Activated naive CD4-positive, alpha-beta T cell treated with anti-CD3 and anti-CD28 coated beads for 36 hours (primary cell): ENCODE measurements around the gene MAPK4. TPM values are rescaled to one million over a fixed set of nuclear protein-coding genes. Genes with fewer than 3 reads are reported as not detected.

Source experiments
- CTCF ChIA-PET: fragments of 350-600 bp; sonication (Branson Sonifier 250); formaldehyde crosslinking; loops from one replicate; lab custom pipeline; 2021; ENCODE audit warnings: antibody characterized with exemption; lab: Charles Lee
- DNase-seq: peaks from one replicate; pipeline ENCODE4 v3.0.0-alpha.2; 2020
- H3K27ac Mint-ChIP-seq: one replicate; pipeline ENCODE4 v1.8.0; 2021; ENCODE audit warnings: mild to moderate bottlenecking, mixed read lengths
- H3K27me3 Mint-ChIP-seq: one replicate; pipeline ENCODE4 v1.8.0; 2021; ENCODE audit warnings: low read depth, mixed read lengths
- H3K36me3 Mint-ChIP-seq: one replicate; pipeline ENCODE4 v1.8.0; 2021; ENCODE audit warnings: low read depth, mixed read lengths
- H3K4me1 Mint-ChIP-seq: one replicate; pipeline ENCODE4 v1.8.0; 2021; ENCODE audit warnings: low read depth, mixed read lengths
- H3K4me3 Mint-ChIP-seq: one replicate; pipeline ENCODE4 v1.8.0; 2021; ENCODE audit warnings: mild to moderate bottlenecking, moderate library complexity, mixed read lengths
- H3K9me3 Mint-ChIP-seq: one replicate; pipeline ENCODE4 v1.8.0; 2021; ENCODE audit warnings: mixed read lengths
- intact Hi-C: fragments of 100-400 bp; cut with micrococcal nuclease; formaldehyde crosslinking; loops from one replicate; pipeline ENCODE4 v1.15.1; 2023
- total RNA-seq, 2 experiments: library from RNA; stranded (reverse); gene quantifications; one replicate each; pipeline ENCODE4 v1.2.3, GENCODE V29; 2021

Gene MAPK4
- total RNA-seq, 2 experiments from 2014 or later: not detected

DNA sequence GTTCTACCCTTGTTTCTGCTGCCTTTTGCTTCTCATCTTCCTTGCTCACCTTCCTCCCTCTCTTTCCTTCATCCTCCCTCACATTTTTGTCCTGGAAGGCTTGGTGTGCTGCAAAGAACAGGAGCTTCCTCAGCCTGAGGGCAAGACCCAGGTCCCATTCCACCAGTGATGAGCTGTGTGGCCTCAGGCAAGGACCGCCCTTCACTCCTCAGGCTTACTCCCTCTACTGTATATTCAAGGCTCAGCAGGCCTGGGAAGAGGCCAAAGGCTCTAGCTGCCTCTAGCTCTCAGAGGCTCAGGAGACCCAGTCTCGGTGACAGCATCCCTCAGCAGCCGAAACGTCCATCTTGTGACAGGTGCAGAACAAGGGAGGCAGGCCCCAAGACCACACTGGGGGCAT is 162.4 kb downstream of the MAPK4 start:
- no peak overlapping the region for H3K27ac Mint-ChIP-seq
- no peak for DNase-seq
- no peak overlapping the region for H3K4me3 Mint-ChIP-seq
- intact Hi-C loops: no loop called here
- peaks cover 2% of the 10 kb centered on the region for H3K27me3 Mint-ChIP-seq
- no peaks in the 10 kb centered on the region for H3K4me1 Mint-ChIP-seq
- H3K36me3 Mint-ChIP-seq: no peaks in the 10 kb centered on the region
- CTCF ChIA-PET: interaction anchor here (0.7 kb wide), 1 partner anchor 60 kb away, joined by 3 read pairs; no protein-coding TSS in a partner anchor
- no peaks in the 10 kb centered on the region for H3K9me3 Mint-ChIP-seq

DNA sequence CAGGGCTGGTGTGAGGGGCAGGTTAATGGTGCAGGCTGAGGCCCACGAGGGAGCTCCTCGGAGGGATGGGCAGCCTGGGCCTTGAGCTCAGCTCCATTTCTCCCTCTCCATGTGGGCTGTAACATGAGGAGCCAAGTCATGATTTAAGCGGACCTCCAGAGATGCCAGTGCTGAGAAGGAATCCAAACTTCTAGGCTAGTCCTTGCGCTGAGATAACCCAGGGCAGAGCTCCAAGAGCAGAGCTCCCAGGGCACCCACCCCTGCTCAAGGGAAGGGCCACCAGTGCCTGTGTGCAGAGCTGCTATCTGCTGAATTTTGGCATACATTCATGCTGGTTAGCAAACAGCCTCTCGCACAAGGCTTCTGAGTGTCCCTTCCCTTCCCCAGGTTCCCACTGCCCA is 164.9 kb downstream of the MAPK4 start:
- H3K27me3 Mint-ChIP-seq: peaks cover 2% of the 10 kb centered on the region
- DNase-seq: no peak
- H3K36me3 Mint-ChIP-seq: no peaks in the 10 kb centered on the region
- no peak overlapping the region for H3K4me3 Mint-ChIP-seq
- CTCF ChIA-PET: no interaction called here
- intact Hi-C loops: no loop called here
- H3K27ac Mint-ChIP-seq: no peak overlapping the region
- no peaks in the 10 kb centered on the region for H3K4me1 Mint-ChIP-seq
- no peaks in the 10 kb centered on the region for H3K9me3 Mint-ChIP-seq

DNA sequence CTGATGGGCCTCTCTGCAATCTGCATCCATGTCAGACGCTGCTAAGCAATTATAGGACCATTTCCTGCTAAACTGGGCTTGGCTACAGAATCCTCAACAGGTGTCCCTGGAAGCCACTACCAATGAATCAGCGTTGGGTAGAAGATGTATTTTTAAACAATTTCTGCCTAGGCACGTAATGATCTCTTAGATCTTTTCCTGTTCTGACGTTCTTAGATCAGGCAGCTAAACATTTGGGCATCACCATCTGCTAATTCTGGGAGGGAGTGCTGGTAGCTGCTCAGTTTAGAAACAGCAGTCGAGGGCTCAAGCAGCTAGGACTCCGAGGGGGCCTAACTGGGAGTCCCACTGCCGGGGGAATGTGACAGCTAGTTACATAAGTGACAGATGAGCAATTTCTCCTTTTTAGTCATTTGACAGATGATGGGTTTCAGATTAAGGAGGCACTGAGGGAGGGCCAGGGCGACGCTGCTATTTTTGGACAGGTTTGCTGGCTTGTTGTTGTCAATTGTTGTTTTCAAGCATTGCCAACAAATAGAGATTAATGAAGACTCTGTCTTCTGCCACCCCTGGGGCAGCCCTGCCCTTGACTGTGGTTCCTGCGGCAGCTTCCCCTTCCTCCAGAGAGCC is 167.2 kb downstream of the MAPK4 start:
- CTCF ChIA-PET: interaction anchor here (0.6 kb wide), 1 partner anchor 145 kb away, joined by 4 read pairs; no protein-coding TSS in a partner anchor
- intact Hi-C loops: no loop called here
- peaks cover 2% of the 10 kb centered on the region for H3K27me3 Mint-ChIP-seq
- DNase-seq: no peak
- H3K4me3 Mint-ChIP-seq: no peak overlapping the region
- no peaks in the 10 kb centered on the region for H3K9me3 Mint-ChIP-seq
- no peaks in the 10 kb centered on the region for H3K36me3 Mint-ChIP-seq
- no peak overlapping the region for H3K27ac Mint-ChIP-seq
- H3K4me1 Mint-ChIP-seq: no peaks in the 10 kb centered on the region

DNA sequence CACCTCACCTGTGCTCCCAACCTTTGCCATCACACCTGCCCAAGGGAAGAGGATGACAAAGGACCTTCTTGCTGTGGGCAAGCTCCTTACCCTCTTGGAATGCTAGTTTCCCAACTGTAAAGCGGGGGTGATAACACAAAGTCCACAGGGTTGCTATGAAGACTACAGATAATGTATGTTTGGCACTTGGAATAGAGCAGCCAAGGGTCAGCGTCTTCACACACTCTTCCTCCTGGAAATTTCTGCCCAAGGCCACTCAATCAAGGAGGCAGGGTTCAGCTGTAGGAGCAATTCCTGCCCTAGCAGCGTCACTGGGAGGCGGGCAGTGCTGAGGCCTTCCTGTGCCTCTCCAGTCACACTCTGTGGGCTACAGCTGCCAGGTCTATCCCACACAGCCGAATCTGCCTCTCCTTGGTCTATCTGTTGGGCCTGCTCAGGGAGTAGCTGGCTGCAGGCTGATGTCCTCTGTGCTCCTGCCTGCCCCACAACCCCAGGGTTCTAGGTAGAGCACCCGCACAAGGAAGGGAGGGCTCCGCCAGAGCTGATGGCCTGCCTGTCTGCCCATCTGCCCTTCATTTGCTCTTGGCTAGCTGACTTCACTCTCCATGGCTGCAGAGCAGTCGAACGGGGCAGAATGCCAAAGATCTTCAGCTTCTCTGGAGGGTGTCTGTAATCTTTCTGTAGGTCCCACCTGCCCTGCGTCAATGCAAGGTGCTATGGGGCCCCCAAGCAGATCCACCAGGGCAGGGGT is 168.0 kb downstream of the MAPK4 start:
- Mint-ChIP-seq H3K4me3 (no peak overlapping the region), H3K27me3 (peaks cover 2% of the 10 kb centered on the region), H3K36me3 (no peaks in the 10 kb centered on the region), H3K9me3 (no peaks in the 10 kb centered on the region), H3K27ac (no peak overlapping the region), H3K4me1 (no peaks in the 10 kb centered on the region)
- CTCF ChIA-PET: no interaction called here
- intact Hi-C loops: no loop called here
- no peak for DNase-seq

DNA sequence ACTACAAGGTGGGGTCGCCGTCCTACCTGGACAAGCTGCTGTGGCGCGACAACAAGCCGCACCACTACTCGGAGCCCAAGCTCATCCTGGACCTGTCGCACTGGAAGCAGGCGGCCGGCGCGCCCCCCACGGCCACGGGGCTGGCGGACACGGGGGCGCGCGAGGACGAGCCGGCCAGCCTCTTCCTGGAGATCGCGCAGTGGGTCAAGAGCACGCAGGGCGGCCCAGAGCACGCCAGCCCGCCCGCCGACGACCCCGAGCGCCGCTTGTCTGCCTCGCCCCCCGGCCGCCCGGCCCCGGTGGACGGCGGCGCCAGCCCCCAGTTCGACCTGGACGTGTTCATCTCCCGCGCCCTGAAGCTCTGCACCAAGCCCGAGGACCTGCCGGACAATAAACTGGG is 169.5 kb downstream of the MAPK4 start:
- Mint-ChIP-seq H3K4me1 (no peaks in the 10 kb centered on the region), H3K27ac (no peak overlapping the region), H3K4me3 (no peak overlapping the region), H3K27me3 (peaks cover 2% of the 10 kb centered on the region), H3K36me3 (no peaks in the 10 kb centered on the region), H3K9me3 (no peaks in the 10 kb centered on the region)
- intact Hi-C loops: no loop called here
- no peak for DNase-seq
- CTCF ChIA-PET: no interaction called here

DNA sequence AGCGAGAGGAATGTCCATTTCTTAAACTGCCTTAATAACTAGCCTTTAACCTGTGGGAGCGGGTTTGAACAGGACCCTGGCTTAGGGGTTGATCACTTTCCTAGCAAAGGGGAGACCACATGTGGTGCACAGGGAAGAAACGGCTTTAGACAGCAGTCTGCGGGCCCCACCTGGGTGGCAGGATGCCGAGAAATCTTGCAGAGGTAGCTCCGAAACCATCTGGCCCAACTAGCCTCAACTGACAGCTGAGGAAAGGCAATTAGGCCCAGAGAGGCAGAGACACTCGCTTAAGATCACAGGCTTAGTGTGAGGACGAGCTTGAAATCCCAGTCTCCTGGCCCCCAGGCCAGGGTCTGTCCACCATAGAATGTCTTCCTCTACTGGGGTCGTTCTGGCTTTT is 170.1 kb downstream of the MAPK4 start:
- intact Hi-C loops: no loop called here

DNA sequence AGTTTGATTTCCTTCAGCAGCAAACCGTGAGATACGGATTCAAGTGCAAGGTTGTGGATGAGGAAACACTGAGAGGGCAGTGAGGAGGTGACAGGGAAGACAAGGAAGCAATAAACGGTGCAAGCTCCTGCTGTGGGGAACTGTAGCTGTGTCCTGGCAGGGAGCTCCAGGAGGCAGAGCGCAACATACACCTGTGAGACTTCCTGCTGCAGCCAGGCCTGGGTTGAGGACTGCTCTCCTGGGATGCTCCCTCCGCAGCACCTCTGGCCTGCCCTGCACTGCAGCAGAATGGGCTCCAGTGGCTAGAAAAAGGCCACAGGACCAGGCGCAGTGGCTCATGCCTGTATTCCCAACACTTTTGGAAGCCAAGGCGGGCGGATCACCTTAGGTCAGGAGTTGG is 174.5 kb downstream of the MAPK4 start:
- no peak overlapping the region for H3K4me3 Mint-ChIP-seq
- intact Hi-C loops: no loop called here
- H3K27ac Mint-ChIP-seq: no peak overlapping the region
- CTCF ChIA-PET: no interaction called here
- H3K9me3 Mint-ChIP-seq: no peaks in the 10 kb centered on the region
- H3K36me3 Mint-ChIP-seq: no peaks in the 10 kb centered on the region
- no peak for DNase-seq
- H3K4me1 Mint-ChIP-seq: no peaks in the 10 kb centered on the region
- no peaks in the 10 kb centered on the region for H3K27me3 Mint-ChIP-seq

More for the DNA sequence above, 170.1 kb downstream of the MAPK4 start:
- H3K27me3 Mint-ChIP-seq: peaks cover 2% of the 10 kb centered on the region
- no peaks in the 10 kb centered on the region for H3K36me3 Mint-ChIP-seq
- no peak for DNase-seq
- no peaks in the 10 kb centered on the region for H3K9me3 Mint-ChIP-seq
- no peaks in the 10 kb centered on the region for H3K4me1 Mint-ChIP-seq
- no peak overlapping the region for H3K4me3 Mint-ChIP-seq
- H3K27ac Mint-ChIP-seq: no peak overlapping the region
- CTCF ChIA-PET: no interaction called here

DNA sequence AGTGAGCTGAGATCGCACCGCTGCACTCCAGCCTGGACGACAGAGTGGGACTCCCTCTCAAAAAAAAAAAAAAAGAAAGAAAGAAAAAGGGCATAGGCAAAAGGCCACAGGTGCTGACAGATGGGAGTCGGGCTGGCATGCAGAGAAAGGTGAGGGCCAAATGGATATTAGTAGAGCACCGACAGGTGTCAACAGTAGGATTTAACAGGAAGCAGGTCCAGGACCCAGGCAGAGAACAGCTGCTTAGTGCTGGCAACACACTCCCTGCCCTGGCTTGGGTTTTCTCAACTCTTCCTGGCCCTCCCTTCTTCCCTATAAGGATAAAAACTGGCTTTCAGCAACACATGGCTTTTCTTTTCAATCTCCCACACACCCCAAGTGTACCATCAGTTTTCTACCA is 175.0 kb downstream of the MAPK4 start:
- Mint-ChIP-seq H3K27me3 (no peaks in the 10 kb centered on the region), H3K27ac (no peak overlapping the region), H3K36me3 (no peaks in the 10 kb centered on the region), H3K9me3 (no peaks in the 10 kb centered on the region), H3K4me1 (no peaks in the 10 kb centered on the region), H3K4me3 (no peak overlapping the region)
- CTCF ChIA-PET: no interaction called here
- no peak for DNase-seq
- intact Hi-C loops: no loop called here

DNA sequence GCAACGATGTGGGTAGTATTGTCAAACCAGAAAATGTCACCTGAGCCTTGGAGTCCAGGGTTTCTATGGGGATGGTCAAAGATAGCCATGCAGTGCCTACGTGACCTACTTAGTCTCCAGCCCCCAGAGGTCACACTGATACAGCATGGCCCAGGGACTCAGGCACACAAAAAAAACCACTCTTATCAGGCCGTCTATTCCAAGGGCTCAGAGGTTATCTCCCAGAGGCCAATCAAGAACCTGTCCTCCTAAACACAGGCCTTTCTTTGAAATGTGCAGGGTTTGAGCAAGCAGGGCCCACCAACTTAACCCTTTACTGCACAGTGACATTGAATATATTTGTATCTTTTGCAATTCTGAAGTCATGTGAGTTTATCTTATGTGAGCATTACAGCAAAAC is 177.2 kb downstream of the MAPK4 start:
- CTCF ChIA-PET: no interaction called here
- Mint-ChIP-seq H3K36me3 (no peaks in the 10 kb centered on the region), H3K27me3 (no peaks in the 10 kb centered on the region), H3K4me1 (no peaks in the 10 kb centered on the region), H3K27ac (no peak overlapping the region), H3K4me3 (no peak overlapping the region), H3K9me3 (no peaks in the 10 kb centered on the region)
- intact Hi-C loops: no loop called here
- DNase-seq: no peak

DNA sequence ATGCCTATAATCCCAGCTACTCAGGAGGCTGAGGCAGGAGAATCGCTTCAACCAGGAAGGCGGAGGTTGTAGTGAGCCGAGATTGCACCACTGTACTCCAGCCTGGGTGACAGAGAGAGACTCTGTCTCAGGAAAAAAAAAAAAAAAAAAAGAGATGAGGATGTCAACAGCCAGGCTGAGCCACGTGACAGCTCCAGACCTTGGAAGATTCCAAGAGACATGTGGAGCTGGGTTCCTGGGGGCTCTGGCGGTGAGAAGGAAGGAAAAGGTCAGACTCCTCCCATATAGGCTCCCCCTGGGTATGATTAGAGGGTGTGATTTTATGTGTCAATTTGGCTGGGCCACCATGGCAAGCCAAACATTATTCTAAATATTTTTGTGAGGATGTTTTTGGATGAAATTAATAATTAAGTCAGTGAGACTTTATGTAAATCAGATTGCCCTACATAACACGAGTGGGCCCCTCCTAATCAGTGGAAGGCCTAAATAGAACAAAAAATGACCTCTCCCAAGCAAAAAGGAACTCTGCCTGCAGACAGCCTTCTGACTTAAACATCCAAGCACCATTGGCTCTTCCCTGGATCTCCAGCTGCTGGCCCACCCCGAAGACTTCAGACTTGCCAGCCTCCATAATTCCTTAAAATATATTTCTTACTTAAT is 178.3 kb downstream of the MAPK4 start:
- Mint-ChIP-seq H3K27me3 (no peaks in the 10 kb centered on the region), H3K4me1 (no peaks in the 10 kb centered on the region), H3K4me3 (no peak overlapping the region), H3K27ac (no peak overlapping the region), H3K36me3 (no peaks in the 10 kb centered on the region), H3K9me3 (no peaks in the 10 kb centered on the region)
- no peak for DNase-seq
- intact Hi-C loops: no loop called here
- CTCF ChIA-PET: no interaction called here

DNA sequence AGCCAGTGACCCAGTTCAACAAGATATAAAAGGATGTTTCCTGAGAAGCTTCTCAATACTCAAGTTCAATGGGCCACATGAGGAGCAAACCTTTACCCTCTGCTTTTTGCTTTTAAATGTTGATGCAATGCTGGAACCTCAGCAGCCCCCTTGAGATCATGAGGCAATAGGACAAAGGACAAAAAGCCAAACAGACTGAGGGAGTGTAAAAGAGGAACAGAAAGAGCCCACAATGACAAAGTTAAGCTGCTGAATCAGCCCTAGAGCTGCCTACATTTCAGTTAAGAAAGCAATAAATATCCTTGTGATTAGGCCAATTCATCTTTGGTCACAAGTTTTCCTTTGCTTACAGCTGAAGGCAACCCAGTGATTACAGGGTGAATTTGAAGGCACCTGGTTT is 183.1 kb downstream of the MAPK4 start:
- CTCF ChIA-PET: interaction anchor here (0.9 kb wide), 1 partner anchor 51 kb away, joined by 3 read pairs; no protein-coding TSS in a partner anchor
- no peaks in the 10 kb centered on the region for H3K36me3 Mint-ChIP-seq
- H3K9me3 Mint-ChIP-seq: no peaks in the 10 kb centered on the region
- H3K4me3 Mint-ChIP-seq: no peak overlapping the region
- no peaks in the 10 kb centered on the region for H3K4me1 Mint-ChIP-seq
- no peak overlapping the region for H3K27ac Mint-ChIP-seq
- DNase-seq: no peak
- peaks cover 8% of the 10 kb centered on the region for H3K27me3 Mint-ChIP-seq
- intact Hi-C loops: no loop called here

DNA sequence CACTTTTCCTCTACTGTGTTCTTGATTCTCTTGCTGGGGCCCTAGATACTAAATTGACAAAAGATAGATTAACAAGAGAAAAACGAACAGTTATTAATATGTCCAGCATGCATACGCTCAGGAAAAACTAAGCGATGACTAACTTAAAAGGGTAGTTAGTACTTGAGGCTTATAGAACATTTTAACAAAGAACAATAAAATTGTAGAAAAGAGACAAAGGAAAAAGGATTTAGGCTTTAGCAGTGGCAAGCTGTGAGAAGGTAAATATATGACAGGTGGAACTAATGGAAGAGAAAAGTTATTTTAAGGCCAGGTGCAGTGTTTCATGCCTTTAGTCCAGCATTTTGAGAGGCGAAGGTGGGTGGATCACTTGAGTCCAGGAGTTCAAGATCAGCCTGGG is 184.4 kb downstream of the MAPK4 start:
- H3K4me1 Mint-ChIP-seq: no peaks in the 10 kb centered on the region
- DNase-seq: no peak
- H3K36me3 Mint-ChIP-seq: no peaks in the 10 kb centered on the region
- H3K4me3 Mint-ChIP-seq: no peak overlapping the region
- CTCF ChIA-PET: no interaction called here
- H3K27ac Mint-ChIP-seq: no peak overlapping the region
- intact Hi-C loops: no loop called here
- H3K9me3 Mint-ChIP-seq: no peaks in the 10 kb centered on the region
- H3K27me3 Mint-ChIP-seq: peaks cover 14% of the 10 kb centered on the region

DNA sequence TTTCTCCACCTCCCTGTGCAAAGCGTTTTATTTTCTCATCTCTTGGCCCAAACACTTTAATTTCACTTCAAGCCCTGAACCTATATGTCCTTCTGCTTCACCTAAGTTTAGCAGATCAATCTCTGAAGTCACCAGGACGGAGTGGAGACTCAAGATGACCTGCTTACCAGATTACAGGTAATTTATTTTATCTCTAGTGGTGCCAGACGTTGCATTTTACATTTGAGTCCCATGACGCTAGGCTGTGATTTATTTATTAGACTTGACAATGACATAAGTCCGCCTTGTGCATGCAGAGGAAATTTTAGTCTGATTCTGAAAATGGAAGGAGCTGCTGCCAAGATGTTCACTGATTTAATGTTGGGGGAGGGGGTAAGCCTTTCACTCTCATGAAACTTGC is 186.1 kb downstream of the MAPK4 start:
- Mint-ChIP-seq H3K4me1 (no peaks in the 10 kb centered on the region), H3K4me3 (no peak overlapping the region), H3K27me3 (peaks cover 24% of the 10 kb centered on the region), H3K27ac (no peak overlapping the region), H3K9me3 (no peaks in the 10 kb centered on the region), H3K36me3 (no peaks in the 10 kb centered on the region)
- DNase-seq: no peak
- intact Hi-C loops: no loop called here
- CTCF ChIA-PET: no interaction called here
